ENCODE data around the gene FLAD1. TPM values are rescaled to one million over a fixed set of nuclear protein-coding genes. Genes with fewer than 3 reads are reported as not detected.

The FLAD1 gene
- total RNA-seq, 1 experiment from 2014 or later: 97.0 TPM

DNA sequence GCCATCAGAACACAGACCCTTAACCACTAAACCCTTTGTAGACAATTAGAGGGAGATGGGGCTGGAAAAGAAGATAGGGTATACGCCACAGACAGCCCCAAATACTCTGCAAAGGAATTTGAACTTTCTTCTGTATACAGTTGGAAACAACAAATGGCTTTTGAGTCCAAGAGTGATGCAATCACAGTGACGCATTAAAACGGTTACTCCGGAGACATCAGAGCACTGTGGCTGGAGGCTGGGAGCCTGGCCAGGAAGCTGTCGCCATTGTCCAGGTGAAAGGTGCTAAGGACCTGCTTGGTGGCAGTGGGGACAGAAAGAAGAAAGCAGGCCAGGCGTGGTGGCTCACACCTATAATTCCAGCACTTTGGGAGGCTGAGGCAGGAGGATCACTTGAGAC lies 4.2 kb downstream of the FLAD1 start:
- no peak overlapping the region for H2BK5ac ChIP-seq (ENCODE audit: insufficient read length, low read length)
- no peak overlapping the region for H2AK5ac ChIP-seq (ENCODE audit: insufficient read length, low read length)
- H3K23me2 ChIP-seq (ENCODE audit: insufficient read length, low read depth, low read length, poor library complexity, severe bottlenecking): peaks cover 8% of the 10 kb centered on the region
- Mint-ChIP-seq H3K9me3 (no peaks in the 10 kb centered on the region), H3K4me1 (peaks cover 8 to 12% of the 10 kb centered on the region in 2 experiments; a peak in 3 of 4 replicates), H3K4me3 (0 out of 5 replicates have a peak overlapping the region, but pooled peaks of 1 of the 2 experiments have one; percentile 42), H3K27me3 (ENCODE audit: low read depth) (no peaks in the 10 kb centered on the region), H3K36me3 (ENCODE audit: insufficient read depth in 1 of 3, low read depth in 3 of 3) (peaks cover 36 to 61% (median 47%) of the 10 kb centered on the region in 3 experiments), H3K27ac (no peak overlapping the region)
- H2BK20ac ChIP-seq (ENCODE audit: low read depth, low read length, poor library complexity, severe bottlenecking): no peak overlapping the region
- no peak for DNase-seq
- H2BK12ac ChIP-seq (ENCODE audit: insufficient read length, low read depth, low read length): no peak overlapping the region
- no peak overlapping the region for H3K9ac ChIP-seq (ENCODE audit: extremely low read depth, insufficient read length, low read length)
- H3K14ac ChIP-seq (ENCODE audit: insufficient read depth, low read length): no peak overlapping the region
- no CpG with 5 or more reads among the region's 6 CpGs for WGBS (ENCODE audit: extremely low coverage, insufficient read length, low lambda C conversion rate)
- H3K79me1 ChIP-seq (ENCODE audit: insufficient read depth, low read depth, low read length, poor library complexity, severe bottlenecking): peaks cover 2% of the 10 kb centered on the region
- H3K4ac ChIP-seq (ENCODE audit: low read depth, low read length): no peak overlapping the region
- H2BK15ac ChIP-seq (ENCODE audit: low read depth, low read length): no peak overlapping the region
- H3K4me2 ChIP-seq (ENCODE audit: insufficient read depth, insufficient read length, low read length): no peak overlapping the region
- no peak overlapping the region for H3T11ph ChIP-seq (ENCODE audit: low read length)
- no peak overlapping the region for H3K56ac ChIP-seq (ENCODE audit: insufficient read length, low read depth, low read length)
- H3K4me1 ChIP-seq (ENCODE audit: insufficient read depth, low read length): no peaks in the 10 kb centered on the region
- H2BK120ac ChIP-seq (ENCODE audit: low read depth, low read length, poor library complexity, severe bottlenecking): no peak overlapping the region
- H4K8ac ChIP-seq (replicated peaks; ENCODE audit: insufficient read length, low read depth, low read length): no peak overlapping the region
- H3K9me3 ChIP-seq (ENCODE audit: control insufficient read depth, low read depth, low read length): no peaks in the 10 kb centered on the region
- H3K23ac ChIP-seq (ENCODE audit: insufficient read length, low read depth, low read length): no peak overlapping the region
- no peaks in the 10 kb centered on the region for H3K27me3 ChIP-seq (ENCODE audit: insufficient read depth, low read length)
- TF ChIP-seq, protein P1, sequence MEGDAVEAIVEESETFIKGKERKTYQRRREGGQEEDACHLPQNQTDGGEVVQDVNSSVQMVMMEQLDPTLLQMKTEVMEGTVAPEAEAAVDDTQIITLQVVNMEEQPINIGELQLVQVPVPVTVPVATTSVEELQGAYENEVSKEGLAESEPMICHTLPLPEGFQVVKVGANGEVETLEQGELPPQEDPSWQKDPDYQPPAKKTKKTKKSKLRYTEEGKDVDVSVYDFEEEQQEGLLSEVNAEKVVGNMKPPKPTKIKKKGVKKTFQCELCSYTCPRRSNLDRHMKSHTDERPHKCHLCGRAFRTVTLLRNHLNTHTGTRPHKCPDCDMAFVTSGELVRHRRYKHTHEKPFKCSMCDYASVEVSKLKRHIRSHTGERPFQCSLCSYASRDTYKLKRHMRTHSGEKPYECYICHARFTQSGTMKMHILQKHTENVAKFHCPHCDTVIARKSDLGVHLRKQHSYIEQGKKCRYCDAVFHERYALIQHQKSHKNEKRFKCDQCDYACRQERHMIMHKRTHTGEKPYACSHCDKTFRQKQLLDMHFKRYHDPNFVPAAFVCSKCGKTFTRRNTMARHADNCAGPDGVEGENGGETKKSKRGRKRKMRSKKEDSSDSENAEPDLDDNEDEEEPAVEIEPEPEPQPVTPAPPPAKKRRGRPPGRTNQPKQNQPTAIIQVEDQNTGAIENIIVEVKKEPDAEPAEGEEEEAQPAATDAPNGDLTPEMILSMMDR (conservative IDR thresholded peaks at IDR 0.05): no peak
- no peak overlapping the region for H4K91ac ChIP-seq (ENCODE audit: insufficient read length, low read depth, low read length)
- H3K79me2 ChIP-seq (ENCODE audit: insufficient read depth, low read length): peaks cover 9% of the 10 kb centered on the region; the same call in 1 of the 2 replicates
- no peak overlapping the region for H2AFZ ChIP-seq (ENCODE audit: low read length)
- H4K20me1 ChIP-seq (ENCODE audit: control insufficient read depth, insufficient read depth, insufficient read length): no peaks in the 10 kb centered on the region
- H3K27ac ChIP-seq (ENCODE audit: insufficient read length, low read depth, low read length): no peak overlapping the region
- no peak overlapping the region for H4K5ac ChIP-seq (ENCODE audit: insufficient read length, low read depth, low read length)
- H3K18ac ChIP-seq (ENCODE audit: insufficient read length, low read depth, low read length): no peak overlapping the region

All from H9 (cell line).